Heart left ventricle (tissue), 13 donors: ENCODE data around the gene POU2AF2.

Experiments
- CTCF ChIP-seq, 12 donors: fragments of 200-600 bp; sonication (generic) in 4 of 12; IDR thresholded peaks; one replicate each; pipeline versions ENCODE4 v1.5.0 to v1.8.0; 2018 to 2022; ENCODE audit warnings: antibody characterized with exemption in 12 of 12, mild to moderate bottlenecking in 5 of 12
- POLR2A ChIP-seq, 2 donors: fragments of 450-650 bp; IDR thresholded peaks; one replicate each; pipeline ENCODE4 v1.6.1; 2017; ENCODE audit warnings: antibody characterized with exemption in 2 of 2, mild to moderate bottlenecking in 2 of 2, moderate library complexity in 2 of 2
- donor health status: ischemic (EF 13 %, LVEDD 7.1; RV severe dilation, severe dysfunction).
- donor health status: DM: no; HTN: yes; CAD: no.
- donor health status: DM: no; HTN: no; CAD: no.
- donor health status: ischemic (EF 25% LVEDD 6.9; RV normal size, moderate dysfunction).
- donor health status: ischemic (EF 25% LVEDD 5.7; RV mildly dilated, moderate dysfunction).
- donor health status: ischemic (EF 35%, LVEDD 5.7; RV mildly dilated, moderate dysfunction).
- donor health status: nonischemic (EF 11% LVEDD 7.7; RV severe dilation, severe dysfunction).
- donor health status: DM: yes; HTN: yes; CAD: no.
- donor health status: PGD.
- donor health status: ischemic (EF 29% LVEDD 5.4; RV normal size, mild dysfunction).
- donor health status: nonischemic (EF 23%, LVEDD 6.1; RV moderate dilation, normal function).

- no peak for TF ChIP-seq CTCF (IDR thresholded peaks at IDR 0.05)
- no peak for TF ChIP-seq POLR2A (IDR thresholded peaks at IDR 0.05)
Measured at GRCh38 chr11:111230122-111230465, 15.4 kb upstream of the POU2AF2 start.
